NCI-H1436 treated with DMSO at 0.1 percent for 48 hours (cell line): Measurements from ENCODE around the gene RAD51B.

Source experiments
- DNase-seq: peaks from one replicate; lab custom pipeline; 2025; lab: John Stamatoyannopoulos, UW

The RAD51B gene

GRCh38 chr14:68623826-68624225 lies 804.2 kb downstream of the RAD51B start:
- no peak for DNase-seq

DNA sequence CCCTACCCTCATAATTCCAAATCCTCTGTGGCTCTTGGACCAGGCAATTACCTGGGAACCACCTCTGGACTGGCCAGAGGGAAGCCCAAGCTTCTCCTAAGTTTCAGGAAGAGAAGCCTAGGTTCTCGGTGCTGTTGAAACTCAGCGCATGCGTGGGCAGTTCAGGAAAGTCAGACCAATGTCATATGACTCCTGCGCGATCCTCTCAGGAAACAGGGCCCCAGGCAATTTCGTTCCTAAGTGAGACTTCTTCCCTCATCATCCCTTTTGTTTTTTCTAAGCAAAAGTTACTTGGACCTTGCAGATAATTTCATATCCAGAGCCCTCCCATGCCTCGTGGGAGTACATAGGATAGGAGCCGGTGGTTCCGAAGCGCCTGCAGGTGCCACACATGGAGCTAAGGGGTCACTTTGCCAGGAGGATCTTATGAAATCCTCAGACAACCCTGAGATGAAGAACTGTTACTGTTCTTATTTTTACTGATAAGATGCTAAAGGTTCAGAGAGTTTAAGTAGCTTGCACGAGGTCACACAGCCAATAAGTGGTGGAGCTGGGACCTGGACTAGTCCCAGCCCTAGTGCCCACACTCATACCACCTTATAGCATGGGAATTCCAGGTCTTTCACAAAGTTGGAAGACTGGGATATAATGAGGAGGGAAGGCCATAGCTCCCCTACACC lies 805.1 kb downstream of the RAD51B start:
- no peak for DNase-seq

DNA sequence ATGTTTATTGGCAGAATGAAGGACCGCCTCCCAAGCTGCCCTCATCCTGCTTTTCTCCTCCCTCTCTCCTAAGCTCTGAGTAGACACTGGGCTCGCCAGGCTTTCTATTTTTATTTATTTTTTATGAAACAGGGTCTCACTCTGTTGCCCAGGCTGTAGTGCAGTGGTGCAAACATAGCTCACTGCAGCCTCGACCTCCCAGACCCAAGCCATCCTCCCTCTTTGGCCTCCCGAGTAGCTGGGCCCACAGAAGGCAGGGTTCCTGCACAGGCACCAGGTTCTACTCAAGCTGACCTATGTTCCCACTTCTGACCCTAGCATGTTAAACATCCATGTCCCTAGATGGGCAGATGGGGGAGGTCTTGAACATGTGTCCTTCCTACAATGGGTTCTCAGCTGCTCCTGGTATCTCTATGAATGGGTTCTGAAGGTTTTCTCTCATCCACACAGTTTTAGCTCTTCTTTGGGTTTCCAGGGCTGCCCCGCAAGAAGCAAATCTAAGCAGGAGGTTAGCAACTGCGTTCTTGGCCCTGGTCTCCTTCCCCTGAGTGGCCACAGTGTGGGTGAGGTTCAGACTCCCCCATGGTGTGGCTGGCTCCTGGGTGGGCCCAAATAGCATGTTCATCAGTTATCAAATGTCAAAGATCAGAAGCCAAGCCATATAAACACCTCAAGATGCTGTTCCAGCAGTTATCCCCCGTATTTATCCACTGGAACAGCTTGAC lies 805.9 kb downstream of the RAD51B start:
- DNase-seq: no peak

DNA sequence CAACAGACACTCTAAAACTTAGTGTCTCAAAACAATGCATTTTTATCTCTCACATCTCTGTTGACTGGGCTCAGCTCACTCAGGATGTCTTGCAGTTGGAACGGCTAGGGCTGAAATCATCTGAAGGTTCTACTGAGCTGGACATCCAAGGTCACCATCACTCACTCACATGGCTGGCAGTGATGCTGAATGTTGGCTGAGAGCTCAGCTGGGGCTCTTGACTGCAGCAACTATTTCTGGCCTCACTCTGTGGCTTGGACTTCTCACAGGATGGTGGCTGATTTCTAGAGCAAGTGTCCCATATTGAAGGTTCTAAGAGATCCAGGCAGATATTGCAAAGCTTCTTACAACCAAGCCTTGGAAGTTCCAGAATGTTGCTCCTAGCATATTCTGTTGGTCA lies 806.8 kb downstream of the RAD51B start:
- DNase-seq: no peak

DNA sequence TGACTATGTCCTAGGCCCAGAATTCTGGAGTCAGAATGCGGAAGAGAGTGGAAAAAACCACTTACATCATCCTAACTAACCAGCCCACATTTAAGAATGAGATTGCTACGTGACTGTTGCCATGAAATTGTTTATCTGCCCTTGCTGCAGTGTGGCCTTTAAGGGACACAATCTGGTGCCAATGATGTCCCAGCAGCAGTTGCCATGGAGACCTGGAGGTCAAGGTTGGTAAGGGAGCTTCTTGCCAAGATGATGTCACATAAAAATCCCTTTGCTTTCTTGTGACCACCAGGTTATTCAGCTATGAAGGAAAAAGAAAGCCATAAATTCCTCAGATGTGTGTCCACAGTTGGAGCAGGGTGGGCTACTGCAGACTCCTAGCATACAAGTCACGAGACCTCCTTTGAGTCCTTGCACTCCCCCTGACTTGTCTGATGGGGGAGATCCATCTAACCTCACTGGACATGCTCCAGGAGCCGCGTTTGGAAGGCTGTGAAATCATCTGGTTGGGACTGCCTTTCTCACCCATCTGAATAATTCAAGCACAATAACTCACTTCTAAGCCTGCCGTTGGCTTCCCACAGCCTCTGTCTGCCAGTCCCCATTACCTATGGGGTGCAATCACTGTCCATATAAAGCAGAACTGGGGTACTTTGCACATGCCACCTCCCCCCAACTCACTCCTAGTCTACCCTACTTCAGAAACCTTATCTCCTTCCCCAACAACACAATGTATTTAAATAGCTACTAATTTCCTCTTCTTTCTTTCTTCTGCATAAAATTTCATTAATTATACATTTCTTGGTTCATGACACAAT lies 807.7 kb downstream of the RAD51B start:
- no peak for DNase-seq

GRCh38 chr14:68627868-68628604 lies 808.5 kb downstream of the RAD51B start:
- no peak for DNase-seq

DNA sequence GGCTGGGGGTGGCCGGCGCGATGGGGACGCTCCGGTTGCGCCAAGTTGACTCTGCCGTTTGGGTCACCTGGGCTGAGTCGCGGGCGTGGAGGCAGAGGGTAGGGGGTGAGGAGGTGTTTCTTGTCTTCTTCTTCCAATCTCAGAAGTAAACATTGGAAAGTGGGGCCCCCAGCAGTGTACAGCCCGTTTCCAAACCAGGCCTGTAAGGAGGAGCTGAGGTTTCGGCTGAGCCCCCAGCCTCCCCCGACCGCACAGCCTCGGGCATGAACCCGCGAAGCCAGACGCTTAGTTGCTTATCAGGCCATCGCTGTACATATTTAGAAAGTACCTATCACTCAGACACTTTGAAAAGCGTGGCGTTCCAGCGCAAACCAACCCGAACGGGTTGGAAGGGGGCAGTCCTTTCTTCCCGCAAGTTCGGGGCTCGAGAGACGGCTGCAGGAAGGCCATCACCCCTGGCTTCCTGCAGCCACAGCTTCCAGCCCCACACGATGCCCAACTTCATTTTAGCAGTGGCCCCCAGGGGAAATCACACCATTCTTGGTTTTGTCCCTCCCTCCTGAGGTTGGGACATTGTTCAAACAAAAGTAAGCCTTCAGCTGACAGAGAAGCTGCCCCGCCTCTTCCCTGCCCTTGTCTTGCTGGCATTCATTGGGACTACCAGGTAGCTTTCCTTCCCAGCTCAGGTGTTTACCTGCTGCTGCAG lies 809.2 kb downstream of the RAD51B start:
- DNase-seq: no peak

DNA sequence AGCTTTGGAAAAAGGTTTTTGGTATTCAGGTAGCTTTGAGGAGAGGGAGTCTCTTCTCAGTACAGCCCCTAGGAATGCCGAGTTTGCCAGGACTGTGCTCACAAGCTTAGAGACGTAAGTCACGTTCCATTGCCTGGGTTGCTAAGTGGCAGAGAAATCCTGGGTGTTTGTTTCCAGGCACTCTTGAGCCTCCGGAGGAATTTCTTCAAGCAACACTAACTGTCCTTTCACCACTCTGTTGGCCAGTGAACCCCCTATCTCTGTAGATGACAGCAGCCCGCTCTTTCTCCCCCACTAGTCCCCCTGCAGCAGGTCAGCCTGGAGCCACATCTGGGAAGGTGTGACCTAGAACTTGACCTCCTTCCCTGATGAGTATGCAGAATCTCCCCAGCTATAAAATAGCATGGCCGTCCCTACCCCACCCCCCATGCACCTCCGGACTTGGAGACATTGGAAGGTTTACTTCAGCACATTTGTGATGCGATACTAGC lies 810.5 kb downstream of the RAD51B start:
- no peak for DNase-seq

DNA sequence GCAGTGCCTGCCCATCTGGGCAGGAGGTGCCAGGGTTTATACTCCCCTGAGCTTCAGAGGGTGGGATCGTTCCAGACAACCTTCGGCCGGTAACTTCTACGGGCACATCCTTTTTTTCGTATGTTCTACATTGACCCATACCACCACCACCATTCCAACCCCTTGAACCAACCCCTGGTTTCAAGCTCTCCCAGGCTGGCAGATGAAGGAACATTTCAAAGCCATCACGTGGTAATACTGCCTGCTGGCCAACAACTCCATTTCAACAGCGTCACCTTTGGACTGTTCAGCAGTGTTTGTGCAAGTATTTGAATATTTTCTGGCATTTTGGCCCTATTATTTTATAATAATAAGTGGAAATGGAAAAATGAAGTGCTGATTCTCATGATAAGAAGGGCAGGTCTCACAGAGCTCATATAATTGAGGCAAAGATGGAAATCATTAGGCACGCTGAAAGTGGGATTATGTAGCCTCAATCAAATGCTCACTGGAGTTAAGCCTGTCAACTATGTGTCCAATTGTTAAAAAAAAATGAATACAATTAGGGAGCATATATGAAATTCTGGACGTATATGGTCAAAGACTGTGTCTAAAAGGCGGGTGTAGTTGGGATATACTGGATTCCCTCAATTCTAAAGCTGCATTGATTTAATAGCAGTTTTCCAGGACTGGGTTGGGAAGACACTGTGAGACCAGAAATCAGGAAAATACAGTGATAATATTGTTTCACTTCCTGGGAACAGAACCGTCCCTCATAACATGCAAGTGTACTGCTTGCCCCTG lies 811.2 kb downstream of the RAD51B start:
- DNase-seq: no peak

- no peak for DNase-seq
These were observed 811.9 kb downstream of the RAD51B start for GRCh38 chr14:68631394-68632053.

DNA sequence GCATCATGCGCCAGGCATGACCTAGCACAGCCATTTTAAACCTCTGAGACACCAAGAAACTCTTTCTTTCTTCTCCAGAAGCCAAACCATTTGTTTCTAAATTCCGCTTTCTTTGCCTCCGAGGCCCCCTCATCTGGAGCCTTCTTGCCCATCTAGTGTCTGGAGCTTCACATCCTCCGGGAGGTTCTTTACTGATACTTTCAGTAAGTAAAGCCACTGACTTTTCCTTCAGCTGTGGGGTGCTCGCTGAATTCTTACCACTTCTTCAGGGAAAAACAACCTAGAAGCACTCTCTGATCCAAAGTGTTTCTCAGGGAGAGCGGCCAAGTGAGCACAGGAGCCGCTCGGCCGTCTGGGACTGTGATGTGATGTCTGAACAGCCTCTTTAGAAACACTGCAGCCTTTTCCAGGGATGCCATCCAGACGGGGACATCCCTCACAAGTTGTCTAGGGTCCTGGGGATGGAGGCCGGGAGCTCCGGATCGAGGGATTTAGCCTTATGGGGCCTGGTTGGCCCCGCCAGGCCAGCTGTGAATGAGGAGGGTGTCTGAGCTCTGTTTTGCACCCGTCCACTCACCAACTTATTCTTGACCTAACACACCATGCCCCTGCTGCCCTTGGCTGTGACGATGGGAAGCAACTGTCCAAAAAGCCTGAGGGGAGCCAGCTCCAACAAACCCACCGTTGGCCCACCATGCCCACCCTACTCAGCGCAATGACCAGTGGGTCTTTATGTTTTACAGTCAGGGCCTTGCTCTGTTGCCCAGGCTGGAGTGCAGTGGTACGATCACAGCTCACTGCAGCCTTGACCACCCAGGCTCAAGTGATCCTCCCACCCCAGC lies 812.7 kb downstream of the RAD51B start:
- DNase-seq: no peak

- no peak for DNase-seq
These were observed 813.8 kb downstream of the RAD51B start for GRCh38 chr14:68633131-68633991.

- DNase-seq: no peak
These were observed 814.8 kb downstream of the RAD51B start for GRCh38 chr14:68634332-68634731.

DNA sequence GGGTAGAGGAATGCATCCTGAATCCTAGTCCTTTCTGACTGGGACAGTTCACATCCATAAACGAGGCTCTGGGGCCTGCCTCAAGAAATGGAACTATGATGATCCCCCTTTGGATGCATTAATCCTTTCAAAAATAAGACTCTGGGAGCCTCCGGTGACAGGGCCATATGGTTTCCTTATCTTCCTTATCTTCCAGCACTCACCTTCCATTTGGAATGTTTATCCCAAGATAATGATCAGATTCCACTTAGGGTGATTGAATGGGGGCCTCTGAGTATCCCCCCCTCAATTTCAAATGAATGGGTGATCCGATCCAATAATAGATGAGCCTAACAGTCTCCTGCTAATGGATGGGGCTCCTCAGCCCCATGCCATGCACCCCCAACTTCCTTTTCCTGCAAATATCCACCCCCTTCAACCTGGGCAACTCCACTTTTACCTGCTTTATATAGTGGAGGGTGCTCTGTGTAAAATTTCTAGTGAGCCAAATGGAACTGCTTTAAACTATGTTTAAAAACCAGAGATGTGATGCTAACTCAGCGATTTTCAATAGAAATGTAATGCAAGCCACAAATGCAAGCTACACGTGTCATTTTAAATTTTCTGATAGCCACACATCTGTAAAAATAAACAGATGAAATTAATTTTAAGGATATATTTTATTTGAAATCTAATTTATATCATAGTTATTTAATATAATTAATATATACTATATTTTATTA lies 815.5 kb downstream of the RAD51B start:
- DNase-seq: no peak

DNA sequence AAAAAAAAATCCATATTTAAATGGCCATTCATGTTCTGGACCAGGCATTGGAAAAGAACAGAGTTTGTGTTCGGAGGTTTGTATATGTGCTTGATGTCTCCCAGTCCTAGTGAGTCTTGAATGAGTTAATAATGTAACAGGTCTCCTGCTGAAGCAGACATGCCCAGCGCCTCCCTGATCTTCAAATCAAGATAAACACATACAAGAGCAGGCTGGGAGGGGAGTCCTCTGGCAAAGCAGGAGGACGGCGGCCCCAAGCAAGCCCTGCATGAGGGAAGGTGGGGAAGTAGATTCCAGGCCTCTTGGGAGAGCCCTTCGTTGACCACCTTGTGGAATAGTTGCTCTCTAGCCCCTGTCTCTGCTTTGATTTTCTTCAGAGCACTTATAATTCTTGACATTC lies 817.0 kb downstream of the RAD51B start:
- no peak for DNase-seq

DNA sequence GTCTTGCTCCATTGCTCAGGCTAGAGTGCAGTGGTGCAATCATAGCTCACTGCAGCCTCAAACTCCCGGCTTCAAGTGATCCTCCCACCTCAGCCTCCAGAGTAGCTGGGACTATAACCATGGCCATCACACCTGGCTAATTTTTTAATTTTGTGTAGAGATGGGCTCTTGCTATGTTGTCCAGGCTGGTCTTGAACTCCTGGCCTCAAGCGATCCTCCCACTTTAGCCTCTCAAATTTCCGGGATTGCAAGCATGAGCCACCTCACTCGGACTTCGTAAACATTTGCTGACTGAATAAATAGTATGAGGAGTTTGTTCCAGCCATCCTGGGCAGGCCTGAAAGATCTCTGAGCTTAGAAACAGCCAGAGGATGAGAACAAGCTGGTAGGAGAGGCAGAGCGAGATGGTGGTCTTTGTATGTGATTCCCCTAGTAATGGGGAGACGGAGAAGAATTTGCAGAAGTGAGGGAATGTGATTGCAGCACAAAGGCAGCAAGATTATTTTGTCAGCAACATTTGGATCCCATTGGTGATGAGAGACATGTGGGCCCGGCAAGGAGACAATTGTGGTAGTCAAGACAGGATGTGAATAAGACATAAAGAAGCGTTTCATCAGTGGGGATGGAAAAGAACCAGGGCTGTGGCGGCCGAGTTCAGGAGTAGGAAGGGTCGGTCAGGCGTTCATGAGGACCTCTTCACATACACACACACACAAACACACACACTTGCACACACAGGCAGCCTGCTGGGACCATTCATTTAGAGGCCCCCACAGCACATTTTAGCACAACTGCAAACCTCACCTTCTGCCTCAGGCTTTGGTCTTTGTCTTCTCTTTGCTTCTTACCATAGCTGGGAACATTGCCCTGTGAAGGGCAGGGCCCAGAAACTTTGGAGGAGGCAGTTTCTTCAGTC lies 817.8 kb downstream of the RAD51B start:
- no peak for DNase-seq
